Measurements from ENCODE around the gene SLCO2A1.

SLCO2A1 gene

GRCh38 chr3:133930341-133930933 lies 99.3 kb downstream of the SLCO2A1 start:
- no peak for DNase-seq

DNA sequence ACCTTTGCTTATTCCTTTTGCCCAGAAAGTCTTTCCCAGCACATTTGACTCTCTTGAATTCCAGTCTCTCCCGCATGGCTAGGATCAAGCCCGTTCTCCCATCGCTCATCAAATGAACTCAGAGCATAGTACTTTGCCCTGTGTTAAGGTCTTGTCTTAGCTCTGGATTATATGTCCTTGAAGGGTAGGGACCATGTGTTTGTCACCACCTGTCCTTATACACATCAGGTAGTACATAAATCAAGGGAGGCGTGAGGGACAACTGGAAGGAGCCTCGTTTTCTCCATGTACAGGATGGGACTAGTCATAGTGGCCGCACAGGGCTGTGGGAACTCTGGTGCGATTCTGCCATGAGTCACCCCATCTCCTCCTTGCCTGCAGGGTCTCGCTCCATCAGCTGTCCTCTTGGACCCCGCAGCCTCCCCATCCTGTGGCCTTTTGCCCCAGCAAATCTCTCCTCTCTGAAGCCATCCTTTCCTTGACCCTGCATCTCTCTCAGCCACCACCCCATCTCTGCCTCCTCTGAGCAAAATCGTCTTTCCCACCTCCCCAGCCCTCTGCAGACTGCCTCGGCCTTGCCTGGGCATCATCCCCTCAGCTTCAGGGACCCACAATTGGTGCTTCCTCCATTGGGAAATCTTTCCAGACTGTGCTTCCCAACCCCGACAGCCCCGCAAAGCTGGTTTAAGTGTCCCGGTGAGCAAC lies 100.7 kb downstream of the SLCO2A1 start:
- no peak for DNase-seq

DNA sequence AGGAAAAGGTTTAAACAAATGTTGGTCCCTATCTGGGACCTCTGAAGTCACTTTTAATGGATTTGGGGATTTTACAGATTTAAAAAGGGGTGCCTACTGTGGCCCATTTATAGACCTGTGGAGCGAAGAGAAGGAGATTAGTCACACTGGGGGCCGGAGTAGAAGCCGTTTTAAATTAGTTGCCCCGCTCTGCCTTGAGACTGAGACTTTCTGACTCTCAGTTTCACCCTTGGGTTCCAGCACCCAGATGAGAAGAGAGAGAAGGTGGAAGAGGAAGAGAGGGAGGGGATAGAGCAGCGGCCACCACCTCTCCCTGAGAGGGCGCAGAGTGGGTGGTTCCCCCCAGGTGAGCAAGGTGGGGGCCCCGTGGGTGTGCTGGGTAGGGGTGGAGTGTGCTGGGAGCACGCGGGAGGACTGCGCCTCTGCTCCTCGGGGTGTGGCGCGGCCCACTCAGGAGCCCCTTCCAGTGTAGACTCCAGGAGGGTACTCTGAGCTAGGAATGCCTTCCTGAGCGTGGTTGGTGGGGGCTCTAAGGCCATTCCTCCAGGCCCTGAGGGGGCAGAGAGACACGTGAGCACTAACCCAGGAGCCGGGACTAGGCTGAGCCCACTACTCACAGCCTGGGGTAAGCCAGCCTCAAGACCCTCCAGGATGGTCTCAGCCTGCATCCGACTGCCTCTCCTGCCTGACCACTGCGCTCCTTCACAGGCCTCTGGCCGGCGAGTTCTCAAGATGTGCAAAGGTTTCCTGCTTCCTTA lies 101.4 kb downstream of the SLCO2A1 start:
- no peak for DNase-seq

DNA sequence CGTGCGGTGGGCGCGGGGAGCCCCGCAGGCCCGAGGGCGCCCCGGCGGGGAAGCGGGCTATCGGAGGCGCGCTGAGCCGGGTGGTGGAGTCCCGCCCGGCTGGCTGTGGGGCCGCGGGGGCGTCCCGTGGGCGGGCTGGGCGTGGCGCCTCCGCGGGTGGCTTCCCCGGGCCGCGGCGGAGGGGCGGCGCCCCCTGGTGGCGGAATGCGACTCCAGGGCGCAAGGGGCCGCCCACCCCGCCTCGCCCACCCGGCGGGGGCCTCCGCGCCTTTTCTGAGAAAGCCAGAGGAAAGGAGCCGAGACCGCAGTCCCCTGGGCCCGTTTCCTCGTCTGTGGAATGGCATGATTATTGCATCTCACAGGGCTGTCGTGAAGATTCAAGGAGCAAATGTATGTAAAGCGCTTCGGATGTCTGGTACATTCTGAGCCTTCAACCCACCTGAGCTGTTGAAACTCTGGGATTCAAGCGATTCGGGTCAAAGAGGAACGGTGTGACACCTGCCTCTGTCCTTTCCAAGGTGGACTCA lies 102.1 kb downstream of the SLCO2A1 start:
- DNase-seq, result peak; percentile 35 to 83 (median 68)

- DNase-seq, result peak in 2 of 6 experiments; percentile 7 to 19
These were observed 102.8 kb downstream of the SLCO2A1 start for GRCh38 chr3:133926736-133927539.

- no peak for DNase-seq
These were observed 103.6 kb downstream of the SLCO2A1 start for GRCh38 chr3:133925960-133926735.

DNA sequence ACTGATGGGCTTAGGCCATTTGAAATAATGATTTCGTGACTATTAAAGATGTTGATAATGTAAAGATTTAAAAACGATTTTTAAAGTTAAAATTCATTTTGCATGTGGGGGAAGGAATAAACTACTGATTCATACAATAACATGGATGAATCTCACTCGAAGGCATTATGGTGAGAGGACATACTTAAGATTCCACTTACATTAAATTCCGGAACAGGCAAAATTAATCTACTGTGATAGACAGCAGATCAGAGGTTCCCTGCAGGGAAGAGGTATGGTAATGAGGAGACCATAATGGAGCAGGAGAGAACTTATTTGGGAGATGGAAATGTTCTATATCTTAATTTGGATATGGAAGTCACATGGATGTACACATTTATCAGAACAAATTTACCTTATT lies 105.7 kb downstream of the SLCO2A1 start:
- DNase-seq, result no peak

DNA sequence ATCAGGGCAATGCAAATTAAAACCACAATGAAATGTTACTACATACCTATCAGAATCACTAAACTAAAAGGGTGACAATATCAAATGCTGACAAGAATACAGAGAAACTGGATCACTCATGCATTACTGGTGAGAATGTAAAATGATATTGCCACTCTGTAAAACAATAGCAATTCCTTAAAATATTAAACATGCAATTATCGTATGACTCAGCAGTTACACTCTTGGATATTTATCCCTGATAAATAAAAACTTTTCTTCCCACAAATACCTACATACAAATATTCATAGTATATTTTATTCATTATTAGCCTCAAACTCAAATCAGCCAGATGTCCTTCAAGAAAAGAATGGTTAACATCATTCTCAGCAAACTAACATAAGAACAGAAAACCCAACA lies 108.1 kb downstream of the SLCO2A1 start:
- DNase-seq, result no peak

- no peak for DNase-seq
These were observed 112.6 kb downstream of the SLCO2A1 start for GRCh38 chr3:133917144-133917543.

- no peak for DNase-seq
These were observed 113.8 kb downstream of the SLCO2A1 start for GRCh38 chr3:133915685-133916658.

DNA sequence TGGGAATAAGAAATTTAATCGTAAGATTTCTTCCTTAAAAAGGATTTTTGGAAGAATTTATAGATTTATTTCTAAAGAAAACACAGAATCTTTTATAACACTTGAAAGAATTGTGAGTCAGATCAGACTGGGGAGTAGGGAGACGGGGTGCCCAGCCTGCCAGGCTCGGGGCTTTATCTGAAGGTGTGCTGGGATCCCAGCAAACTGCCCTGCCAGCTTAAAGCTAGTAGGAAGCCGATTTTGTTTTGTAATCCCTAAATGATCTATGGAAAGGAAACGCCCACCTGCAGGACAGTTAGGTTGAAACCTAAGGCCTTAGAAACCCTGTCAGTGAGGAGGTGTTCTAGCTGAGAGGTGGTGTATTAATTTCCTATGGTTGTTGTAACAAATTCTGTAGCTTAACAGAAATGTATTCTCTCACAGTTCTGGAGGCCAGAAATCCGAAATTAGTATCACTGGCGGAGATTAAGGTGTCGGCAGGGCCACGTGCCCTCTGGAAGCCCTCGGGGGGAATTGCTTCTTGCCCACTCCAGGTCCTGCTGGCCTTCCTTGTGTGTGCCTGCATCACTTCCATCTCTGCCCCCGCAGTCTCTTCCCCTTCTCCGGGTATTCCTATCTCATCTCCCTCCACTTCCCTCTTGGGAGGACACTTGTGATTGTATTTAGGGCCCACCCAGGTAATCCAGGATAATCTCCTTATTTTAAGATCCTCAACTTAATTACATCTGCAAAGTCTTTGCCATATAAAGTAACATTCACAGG lies 114.7 kb downstream of the SLCO2A1 start:
- no peak for DNase-seq

- no peak for DNase-seq
These were observed 119.3 kb downstream of the SLCO2A1 start for GRCh38 chr3:133910422-133910821.

GRCh38 chr3:133905376-133905775 lies 124.3 kb downstream of the SLCO2A1 start:
- DNase-seq, result no peak

DNA sequence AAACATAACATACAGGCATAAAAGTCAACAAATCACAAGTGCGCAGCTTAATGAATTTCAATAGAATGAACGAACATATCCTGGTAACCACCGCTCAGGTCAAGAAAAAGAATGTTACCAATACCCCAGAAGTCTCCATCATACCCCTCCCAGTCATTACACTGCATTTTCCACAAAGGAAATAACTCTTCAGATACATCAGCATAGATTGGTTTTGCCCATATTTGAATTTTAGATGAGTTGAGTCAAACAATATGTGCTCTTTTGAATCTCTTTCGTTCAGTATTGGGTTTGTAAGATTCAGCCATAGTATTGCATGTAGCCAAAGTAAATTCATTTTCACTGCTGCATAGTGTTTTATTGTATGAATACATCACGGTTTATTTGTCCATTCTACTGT lies 127.9 kb downstream of the SLCO2A1 start:
- no peak for DNase-seq

DNA sequence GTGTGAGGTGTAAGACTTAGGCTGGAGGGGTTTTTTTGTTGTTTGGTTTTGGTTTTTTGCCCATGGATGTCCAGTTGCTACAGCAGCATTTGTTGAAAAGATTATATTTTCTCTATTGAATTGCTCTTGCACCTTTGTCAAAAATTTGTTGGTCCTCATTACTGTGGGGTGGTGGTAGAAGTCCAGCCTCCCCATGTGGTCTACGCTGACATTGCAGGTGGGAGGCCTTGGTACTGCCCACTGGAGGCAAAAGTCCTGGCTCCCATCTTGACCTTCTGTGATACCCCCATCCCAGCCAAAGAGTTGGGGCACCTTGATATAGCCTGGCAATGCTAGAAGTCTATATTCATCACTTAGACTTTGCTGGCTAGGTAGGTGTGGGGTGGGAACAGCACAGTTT lies 128.6 kb downstream of the SLCO2A1 start:
- DNase-seq, result no peak

GRCh38 chr3:133899311-133899710 lies 130.4 kb downstream of the SLCO2A1 start:
- no peak for DNase-seq

- DNase-seq, result no peak
These were observed 132.2 kb downstream of the SLCO2A1 start for GRCh38 chr3:133897547-133897946.

DNA sequence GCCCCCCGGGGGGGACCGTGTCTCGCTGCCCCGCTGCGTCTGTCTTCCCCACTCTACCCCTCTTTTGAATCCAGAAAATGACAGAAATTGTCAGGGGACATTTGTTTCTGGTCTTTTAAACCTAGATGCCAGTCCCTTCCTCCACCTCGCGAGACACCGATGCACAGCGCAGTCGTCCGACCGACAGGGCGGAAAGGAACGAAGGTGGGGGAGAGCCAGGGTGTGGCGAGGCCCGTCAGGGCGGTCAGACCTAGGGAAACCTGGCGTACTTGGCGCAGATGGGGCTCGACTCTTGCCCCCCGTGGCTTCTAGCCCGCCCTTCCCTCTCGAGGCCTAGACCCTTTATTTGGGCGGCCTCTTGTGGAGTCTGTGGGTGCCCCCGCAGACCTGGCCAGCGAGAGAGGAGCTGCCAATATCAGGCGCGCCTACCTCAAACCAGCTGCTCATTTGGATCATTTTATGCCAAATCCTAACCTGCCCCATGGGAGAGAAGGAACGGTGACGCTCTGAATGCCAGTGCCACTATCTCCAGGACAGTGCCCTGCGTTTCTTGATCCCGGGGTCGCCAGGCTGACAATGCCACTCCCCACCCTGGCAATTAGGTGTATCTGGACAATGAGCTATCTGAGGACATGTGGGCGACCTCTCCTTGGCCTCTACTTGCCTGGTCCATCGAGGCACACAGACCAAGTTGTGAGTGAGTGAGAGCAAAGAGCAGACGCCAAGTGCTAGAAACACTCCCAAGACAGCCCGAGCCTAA lies 133.5 kb downstream of the SLCO2A1 start:
- no peak for DNase-seq

All from stimulated activated naive CD4-positive, alpha-beta T cell (primary cell).